Smooth muscle cell (in vitro differentiated cells): ENCODE measurements around the gene ZCCHC24. TPM values are rescaled to one million over a fixed set of nuclear protein-coding genes. Genes with fewer than 3 reads are reported as not detected.
"Not testable (repeated sequence)": the region's sequence is repeated elsewhere in the genome, so short reads cannot be mapped to it uniquely, and the experiment has no call there.

Experiments used
- DNase-seq: peaks from one replicate; lab custom pipeline; 2025; ENCODE audit not compliant: unreplicated experiment; lab: John Stamatoyannopoulos, UW
- H2AFZ ChIP-seq: fragments of 200-600 bp; sonication (generic); 2 replicates; pipeline ENCODE4 v1.6.0; 2016; ENCODE audit warnings: antibody characterized with exemption, low read depth, mild to moderate bottlenecking
- H3F3A ChIP-seq: fragments of 200-600 bp; sonication (generic); 2 replicates; pipeline ENCODE4 v1.6.0; 2017; ENCODE audit warnings: antibody characterized with exemption, low read depth
- H3K27ac ChIP-seq: fragments of 200-600 bp; sonication (generic); 2 replicates; pipeline ENCODE4 v1.5.1; 2016; ENCODE audit warnings: low read depth, mild to moderate bottlenecking
- H3K27me3 ChIP-seq: fragments of 200-600 bp; sonication (generic); 2 replicates; pipeline ENCODE4 v1.6.1; 2016; ENCODE audit warnings: low read depth, mild to moderate bottlenecking
- H3K36me3 ChIP-seq: fragments of 200-600 bp; sonication (generic); 2 replicates; pipeline ENCODE4 v1.5.1; 2016; ENCODE audit warnings: low read depth
- H3K4me1 ChIP-seq: fragments of 200-600 bp; sonication (generic); 2 replicates; pipeline ENCODE4 v1.5.1; 2016; ENCODE audit warnings: low read depth
- H3K4me2 ChIP-seq: fragments of 200-600 bp; sonication (generic); 2 replicates; pipeline ENCODE4 v1.6.0; 2016; ENCODE audit warnings: mild to moderate bottlenecking
- H3K4me3 ChIP-seq: fragments of 200-600 bp; sonication (generic); 2 replicates; pipeline ENCODE4 v1.5.1; 2016; ENCODE audit warnings: mild to moderate bottlenecking
- H3K79me2 ChIP-seq: fragments of 200-600 bp; sonication (generic); 2 replicates; pipeline ENCODE4 v1.6.0; 2016; ENCODE audit warnings: low read depth, mild to moderate bottlenecking
- H3K9ac ChIP-seq: fragments of 200-600 bp; sonication (generic); 2 replicates; pipeline ENCODE4 v1.6.0; 2016; ENCODE audit warnings: low read depth
- H3K9me3 ChIP-seq: fragments of 200-600 bp; sonication (generic); replicated peaks from 2 replicates; pipeline ENCODE4 v1.5.1; 2016; ENCODE audit warnings: low read depth
- H4K20me1 ChIP-seq: fragments of 200-600 bp; sonication (generic); 2 replicates; pipeline ENCODE4 v1.6.0; 2016; ENCODE audit warnings: low read depth
- CTCF ChIP-seq: fragments of 200-600 bp; sonication (generic); IDR thresholded peaks from 2 replicates; pipeline ENCODE4 v1.5.1; 2017; ENCODE audit warnings: borderline replicate concordance, mild to moderate bottlenecking, antibody characterized with exemption; ENCODE audit not compliant: insufficient read depth, poor library complexity, severe bottlenecking
- WGBS: methylation state at CpG from one replicate; pipeline ENCODE4 v1.1.7; 2016; ENCODE audit warnings: low lambda C conversion rate; 5-methylcytosine and 5-hydroxymethylcytosine counted together
- polyA plus RNA-seq: library from polyadenylated mRNA; unstranded; fragments of >200 nt; fragmentation: Nextera tagmentation; extraction: Ambion mirVana; gene quantifications from 2 replicates; pipeline ENCODE4 v1.2.1, GENCODE V29; 2016
- total RNA-seq: library from RNA; depleted of rRNA; stranded (reverse); fragments of >200 nt; gene quantifications from 2 replicates; pipeline ENCODE4 v1.2.3, GENCODE V29; 2014

The ZCCHC24 gene
- total and polyA plus RNA-seq, 2 experiments from 2014 or later, result 21.9 to 52.1 TPM

GRCh38 chr10:79333513-79333912 lies 111.9 kb downstream of the ZCCHC24 start:
- Histone ChIP-seq H3K36me3 (no peaks in the 10 kb centered on the region), H3K79me2 (no peaks in the 10 kb centered on the region), H3K27ac (peak overlapping the region; percentile 82), H3K27me3 (no peaks in the 10 kb centered on the region), H3K4me1 (no peaks in the 10 kb centered on the region), H3K4me3 (no peak overlapping the region), H3K9ac (peak overlapping the region; percentile 33), H3F3A (no peaks in the 10 kb centered on the region), H4K20me1 (no peaks in the 10 kb centered on the region), H3K9me3 (no peaks in the 10 kb centered on the region), H2AFZ (no peak overlapping the region), H3K4me2 (no peak overlapping the region)
- WGBS, result 65% methylated on average over 2 of the region's 2 CpGs
- no peak for TF ChIP-seq CTCF
- DNase-seq, result no peak

- H3K79me2 ChIP-seq, H3K4me2 ChIP-seq, H4K20me1 ChIP-seq, H3K9me3 ChIP-seq, H3K27me3 ChIP-seq, H3K36me3 ChIP-seq, H2AFZ ChIP-seq, H3F3A ChIP-seq, H3K4me1 ChIP-seq, DNase-seq, H3K4me3 ChIP-seq: not testable (repeated sequence)
- H3K9ac ChIP-seq, result peak overlapping the region; percentile 33
- peak overlapping the region; percentile 82 for H3K27ac ChIP-seq
- 84% methylated on average over 2 of the region's 10 CpGs for WGBS
These were observed 112.7 kb downstream of the ZCCHC24 start for GRCh38 chr10:79332610-79333315.

Other genes starting within 250 kb of the ZCCHC24 start
- gene PPIF, start 98.2 kb downstream of the ZCCHC24 start, total RNA-seq, result 24.3 and 28.5 TPM in 2 replicates
- 29.7 and 35.2 TPM in 2 replicates for gene PPIF, start 98.2 kb downstream of the ZCCHC24 start, polyA plus RNA-seq
- 0.49 and 0.58 TPM in 2 replicates for gene EIF5AL1, start 66.9 kb upstream of the ZCCHC24 start, total RNA-seq
- gene EIF5AL1, start 66.9 kb upstream of the ZCCHC24 start, polyA plus RNA-seq, result 1.6 TPM in 2 replicates
- not detected in 2 replicates for gene SFTPA2, start 114.8 kb upstream of the ZCCHC24 start, total RNA-seq
- 0.26 and 0.79 TPM in 2 replicates for gene SFTPA2, start 114.8 kb upstream of the ZCCHC24 start, polyA plus RNA-seq
- not detected in 2 replicates for gene SFTPA1, start 165.3 kb upstream of the ZCCHC24 start, total RNA-seq
- not detected in 2 replicates for gene SFTPA1, start 165.3 kb upstream of the ZCCHC24 start, polyA plus RNA-seq